Esophagus squamous epithelium (tissue), 4 donors: ENCODE measurements around the gene C8A.

Experiments used
- POLR2A ChIP-seq, 4 donors: fragments of 450-650 bp; IDR thresholded peaks; one replicate each; pipeline ENCODE4 v1.6.1; 2017; ENCODE audit warnings: antibody characterized with exemption in 4 of 4, mild to moderate bottlenecking in 4 of 4, moderate library complexity in 3 of 4
- TF ChIP-seq, protein P1 (sequence below), 6 experiments: fragments of 450-650 bp in 4 of 6; fragments of 200-600 bp in 2 of 6; sonication (generic) in 2 of 6; IDR thresholded peaks; one replicate each; pipeline ENCODE4 v1.5.1; 2016 to 2019; ENCODE audit warnings: antibody characterized with exemption in 6 of 6, mild to moderate bottlenecking in 4 of 6, moderate library complexity in 4 of 6

DNA sequence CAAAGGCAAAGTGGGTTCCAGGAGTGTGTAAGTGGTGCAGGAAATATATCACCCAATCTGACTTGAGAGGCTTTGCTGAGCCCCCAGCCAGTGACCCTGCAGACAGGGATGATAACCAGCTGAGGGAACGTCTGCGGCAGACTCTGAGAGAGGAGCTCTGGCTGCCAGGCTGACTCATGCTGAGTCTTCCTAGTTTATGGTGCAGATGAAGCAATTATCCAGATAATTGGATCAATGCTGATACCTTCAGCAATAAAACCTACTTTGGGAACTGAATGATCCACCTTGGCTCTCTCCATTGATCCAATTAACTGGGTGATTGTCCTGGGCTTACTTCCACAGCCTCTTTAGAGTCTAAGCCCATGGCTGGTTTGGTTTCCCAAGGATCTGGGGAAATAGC lies 103.9 kb downstream of the C8A start:
- TF ChIP-seq POLR2A (IDR thresholded peaks at IDR 0.05) = no peak
- TF ChIP-seq, protein P1, sequence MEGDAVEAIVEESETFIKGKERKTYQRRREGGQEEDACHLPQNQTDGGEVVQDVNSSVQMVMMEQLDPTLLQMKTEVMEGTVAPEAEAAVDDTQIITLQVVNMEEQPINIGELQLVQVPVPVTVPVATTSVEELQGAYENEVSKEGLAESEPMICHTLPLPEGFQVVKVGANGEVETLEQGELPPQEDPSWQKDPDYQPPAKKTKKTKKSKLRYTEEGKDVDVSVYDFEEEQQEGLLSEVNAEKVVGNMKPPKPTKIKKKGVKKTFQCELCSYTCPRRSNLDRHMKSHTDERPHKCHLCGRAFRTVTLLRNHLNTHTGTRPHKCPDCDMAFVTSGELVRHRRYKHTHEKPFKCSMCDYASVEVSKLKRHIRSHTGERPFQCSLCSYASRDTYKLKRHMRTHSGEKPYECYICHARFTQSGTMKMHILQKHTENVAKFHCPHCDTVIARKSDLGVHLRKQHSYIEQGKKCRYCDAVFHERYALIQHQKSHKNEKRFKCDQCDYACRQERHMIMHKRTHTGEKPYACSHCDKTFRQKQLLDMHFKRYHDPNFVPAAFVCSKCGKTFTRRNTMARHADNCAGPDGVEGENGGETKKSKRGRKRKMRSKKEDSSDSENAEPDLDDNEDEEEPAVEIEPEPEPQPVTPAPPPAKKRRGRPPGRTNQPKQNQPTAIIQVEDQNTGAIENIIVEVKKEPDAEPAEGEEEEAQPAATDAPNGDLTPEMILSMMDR (IDR thresholded peaks at IDR 0.05) = no peak
